ENCODE data around the gene AUTS2.

The AUTS2 gene

GRCh38 chr7:70719125-70719524, 1120.8 kb downstream of the AUTS2 start:
- TF ChIP-seq CTCF (IDR thresholded peaks at IDR 0.05; ENCODE audit: control insufficient read depth, extremely low read depth, insufficient read depth) = no peak
- DNase-seq (ENCODE audit: low read depth) = no peak

GRCh38 chr7:70720191-70720873, 1122.1 kb downstream of the AUTS2 start:
- H3K4me3 ChIP-seq (ENCODE audit: low read depth, low read length) = no peak overlapping the region
- DNase-seq (ENCODE audit: low read depth) = no peak
- no peak for TF ChIP-seq CTCF (IDR thresholded peaks at IDR 0.05; ENCODE audit: control insufficient read depth, extremely low read depth, insufficient read depth)

More at GRCh38 chr7:70719125-70719524, 1120.8 kb downstream of the AUTS2 start:
- no peak overlapping the region for H3K4me3 ChIP-seq (ENCODE audit: low read depth, low read length)

GRCh38 chr7:70721500-70721899, 1123.2 kb downstream of the AUTS2 start:
- no peak for TF ChIP-seq CTCF (IDR thresholded peaks at IDR 0.05; ENCODE audit: control insufficient read depth, extremely low read depth, insufficient read depth)
- H3K4me3 ChIP-seq (ENCODE audit: low read depth, low read length) = no peak overlapping the region

GRCh38 chr7:70723339-70723738, 1125.1 kb downstream of the AUTS2 start:
- no peak for TF ChIP-seq CTCF (IDR thresholded peaks at IDR 0.05; ENCODE audit: control insufficient read depth, extremely low read depth, insufficient read depth)
- no peak for DNase-seq (ENCODE audit: low read depth)
- H3K4me3 ChIP-seq (ENCODE audit: low read depth, low read length) = no peak overlapping the region

More at GRCh38 chr7:70721500-70721899, 1123.2 kb downstream of the AUTS2 start:
- DNase-seq (ENCODE audit: low read depth) = no peak

GRCh38 chr7:70725448-70725847, 1127.2 kb downstream of the AUTS2 start:
- DNase-seq (ENCODE audit: low read depth) = no peak
- TF ChIP-seq CTCF (IDR thresholded peaks at IDR 0.05; ENCODE audit: control insufficient read depth, extremely low read depth, insufficient read depth) = no peak
- H3K4me3 ChIP-seq (ENCODE audit: low read depth, low read length) = no peak overlapping the region

GRCh38 chr7:70726294-70726693, 1128.0 kb downstream of the AUTS2 start:
- TF ChIP-seq CTCF (IDR thresholded peaks at IDR 0.05; ENCODE audit: control insufficient read depth, extremely low read depth, insufficient read depth) = no peak
- DNase-seq (ENCODE audit: low read depth) = no peak
- H3K4me3 ChIP-seq (ENCODE audit: low read depth, low read length) = no peak overlapping the region

GRCh38 chr7:70726951-70727378, 1128.7 kb downstream of the AUTS2 start:
- no peak for TF ChIP-seq CTCF (IDR thresholded peaks at IDR 0.05; ENCODE audit: control insufficient read depth, extremely low read depth, insufficient read depth)
- H3K4me3 ChIP-seq (ENCODE audit: low read depth, low read length) = no peak overlapping the region
- no peak for DNase-seq (ENCODE audit: low read depth)

Data from LNCaP clone FGC (cell line).